ENCODE measurements around the gene PHETA1.

Gene PHETA1

DNA sequence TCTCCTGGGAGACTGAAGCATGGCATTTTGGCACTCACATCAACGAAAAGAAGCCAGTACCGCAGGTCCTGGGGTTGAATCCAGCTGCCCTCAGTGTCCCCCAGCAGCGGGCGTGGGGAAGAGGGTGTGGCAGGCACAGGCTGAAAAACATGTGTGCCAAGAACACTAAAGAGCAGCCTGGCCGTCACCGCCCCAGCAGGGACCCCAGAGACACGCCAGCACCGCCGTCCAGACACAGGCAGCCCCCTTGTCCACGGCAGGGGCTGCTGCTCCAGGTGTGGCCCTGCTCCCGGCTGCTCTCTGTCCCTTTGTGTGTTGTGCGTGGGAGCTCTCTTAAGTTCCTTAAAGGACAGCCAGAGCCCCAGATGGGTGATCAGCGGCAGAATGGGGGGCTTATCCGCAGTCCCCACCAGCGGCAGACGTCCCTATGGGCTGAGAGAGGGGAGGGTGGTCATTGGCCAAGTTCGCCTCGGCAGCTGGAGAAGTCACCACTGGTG is 556 bp downstream of the PHETA1 start:
- DNase-seq = no peak

DNA sequence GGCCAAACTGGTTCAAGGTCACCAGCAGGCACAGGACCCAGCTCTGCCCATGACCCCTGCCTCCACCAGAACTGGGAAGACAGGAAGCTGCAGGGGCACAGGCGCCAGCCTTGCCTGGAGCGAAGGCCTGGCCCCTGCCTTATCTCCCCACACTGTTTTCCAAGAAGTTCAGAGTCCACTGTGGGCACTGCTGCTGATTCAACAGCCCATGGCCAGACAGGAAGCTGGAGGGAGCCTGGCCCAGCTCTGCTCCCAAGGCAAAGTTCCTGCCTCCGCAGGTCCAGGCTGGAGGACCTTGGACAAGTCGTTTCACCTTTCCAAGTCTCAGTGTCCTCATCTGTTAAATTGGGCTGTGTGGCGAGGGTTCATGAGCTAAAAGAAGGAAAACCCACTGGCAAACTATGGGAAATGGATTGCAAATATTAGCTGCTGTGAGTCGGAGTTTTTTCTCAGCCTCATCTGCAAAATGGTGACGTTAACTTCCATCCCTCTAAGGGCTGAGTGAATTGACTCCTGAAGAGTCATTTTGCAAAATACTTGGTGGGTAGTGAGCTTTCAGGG is 1.2 kb downstream of the PHETA1 start:
- DNase-seq = no peak

DNA sequence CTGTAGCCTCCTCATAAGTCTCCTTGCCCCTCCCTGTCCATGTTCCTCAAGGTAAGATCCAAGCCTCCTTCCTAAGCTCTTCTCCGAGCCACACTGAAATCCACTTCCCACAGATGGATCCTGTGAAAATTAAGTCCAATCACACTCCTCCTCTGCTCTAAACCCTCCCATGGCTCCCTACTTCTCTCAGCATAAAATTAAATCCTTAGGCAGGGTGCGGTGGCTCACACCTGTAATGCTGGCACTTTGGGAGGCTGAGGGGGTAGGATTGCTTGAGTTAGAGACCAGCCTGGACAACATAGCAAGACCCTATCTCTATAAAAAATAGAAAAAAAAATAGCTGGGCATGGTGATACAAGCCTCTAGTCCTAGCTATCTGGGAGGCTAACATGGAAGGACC is 2.3 kb downstream of the PHETA1 start:
- DNase-seq = no peak

DNA sequence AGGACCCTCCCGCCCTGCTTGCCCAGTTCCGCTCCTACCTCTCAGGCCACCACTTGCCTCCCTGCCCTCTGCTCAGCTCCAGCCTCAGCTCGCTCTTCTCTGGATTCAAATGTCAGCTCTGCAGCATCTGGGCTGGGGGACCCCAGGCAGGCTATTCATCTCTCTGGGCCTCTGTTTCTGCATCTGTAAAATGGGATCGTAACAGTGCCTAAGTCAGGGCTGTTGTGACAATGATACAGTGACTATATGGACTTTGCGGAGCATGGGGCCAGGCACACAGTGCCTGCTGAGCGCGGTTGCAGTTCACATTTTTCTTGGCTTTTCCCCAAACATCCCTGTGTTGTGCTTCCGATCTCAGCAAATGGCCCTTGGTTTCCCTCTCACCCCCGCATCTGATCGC is 2.8 kb downstream of the PHETA1 start:
- DNase-seq = no peak

DNA sequence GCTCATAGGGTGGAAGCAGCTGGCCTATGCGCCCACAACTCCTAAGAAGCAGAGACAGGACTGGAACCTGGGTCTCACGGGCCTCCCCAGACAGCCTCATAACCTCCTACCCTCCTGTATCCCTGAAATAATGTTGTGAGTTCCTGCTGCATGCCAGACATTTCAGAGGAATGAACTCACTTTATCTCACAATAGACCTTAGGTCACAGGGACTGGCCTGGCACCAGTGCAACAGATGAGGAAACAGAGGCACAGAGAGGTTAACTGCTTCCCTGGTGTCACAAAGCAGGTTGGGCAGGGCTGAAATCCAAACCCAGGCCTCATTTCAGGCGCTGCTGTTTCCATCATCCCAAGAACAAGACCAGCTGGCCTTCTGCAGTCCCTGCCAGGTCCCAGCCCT is 5.3 kb downstream of the PHETA1 start:
- DNase-seq = no peak

DNA sequence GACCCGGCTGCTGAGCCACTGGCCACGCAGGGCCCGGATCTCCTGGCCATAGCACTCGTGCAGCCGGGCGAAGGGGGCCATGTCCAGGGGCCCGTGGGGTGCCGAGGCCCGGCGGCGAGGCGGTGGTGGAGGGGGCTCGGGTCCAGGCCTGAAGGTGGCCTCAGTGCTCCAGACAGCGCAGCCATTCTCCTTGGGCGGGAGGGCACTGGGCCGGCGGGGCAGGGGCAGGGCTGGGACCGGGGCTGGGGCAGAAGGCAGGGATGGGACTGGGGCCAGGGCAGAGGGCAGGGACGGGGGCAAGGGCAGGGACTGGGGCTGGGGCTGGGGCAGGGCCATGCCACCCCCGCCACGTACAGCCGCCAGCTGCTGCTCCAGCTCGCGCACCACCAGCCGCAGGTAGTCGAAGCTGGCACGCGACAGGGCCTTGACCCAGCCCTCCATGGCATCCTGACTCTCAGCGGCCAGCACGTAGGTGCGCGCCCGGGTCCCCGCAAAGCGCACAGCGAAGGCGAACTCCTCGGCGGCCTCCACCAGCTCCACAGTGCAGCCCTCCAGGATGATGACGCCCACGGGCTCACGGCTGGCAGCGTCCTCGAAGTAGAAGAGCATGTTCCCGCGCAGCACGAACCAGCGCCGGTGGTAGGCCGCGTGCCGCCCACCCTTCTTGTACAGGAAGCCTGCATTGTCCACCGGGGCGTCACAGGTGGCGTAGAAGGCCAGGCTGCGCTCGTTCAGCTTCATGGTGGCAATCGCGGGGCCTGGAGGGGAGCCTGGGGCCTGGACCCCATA is 6.0 kb downstream of the PHETA1 start:
- DNase-seq = no peak

DNA sequence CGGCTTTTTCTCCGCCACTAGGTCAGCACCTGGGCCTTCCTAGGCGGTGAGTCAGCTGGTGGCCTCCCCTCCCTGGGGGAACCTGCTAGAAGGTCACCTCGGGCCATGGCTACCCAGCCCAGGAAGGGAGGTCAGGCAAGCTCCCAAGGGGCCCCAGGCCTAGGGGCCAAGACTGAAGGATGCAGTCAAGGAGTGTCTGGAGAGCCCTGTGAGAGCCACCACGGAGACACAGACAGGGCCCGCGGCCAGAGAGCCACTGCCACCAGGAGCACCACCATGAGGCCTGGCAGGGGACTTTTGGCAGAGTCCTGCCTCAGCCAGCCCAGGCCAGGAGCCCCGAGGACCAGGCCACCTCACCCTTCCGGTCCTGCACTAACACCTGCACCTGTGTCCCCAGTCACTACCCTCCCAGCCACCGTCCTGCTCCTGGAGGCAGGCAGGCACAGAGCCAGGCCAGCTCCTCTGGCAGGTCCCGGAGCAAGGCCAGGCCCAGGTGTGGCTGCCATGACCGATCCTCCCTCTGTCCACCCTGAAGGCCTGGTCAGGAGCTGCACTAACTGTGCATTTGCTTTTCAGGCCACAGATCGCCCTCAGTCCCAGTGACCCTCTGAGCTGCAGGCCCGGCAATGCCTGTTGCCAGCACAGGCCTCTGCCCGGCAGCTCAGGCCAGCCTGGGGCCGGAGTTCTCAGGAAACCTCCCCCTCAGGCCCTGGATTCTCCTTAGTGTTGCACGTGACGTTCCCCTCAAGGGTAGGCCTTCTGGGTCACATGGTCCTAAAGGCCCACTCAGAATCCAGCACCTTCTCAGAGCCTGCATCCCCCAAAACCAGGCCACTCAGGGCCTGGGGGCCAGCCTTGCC is 6.9 kb downstream of the PHETA1 start:
- DNase-seq = no peak

DNA sequence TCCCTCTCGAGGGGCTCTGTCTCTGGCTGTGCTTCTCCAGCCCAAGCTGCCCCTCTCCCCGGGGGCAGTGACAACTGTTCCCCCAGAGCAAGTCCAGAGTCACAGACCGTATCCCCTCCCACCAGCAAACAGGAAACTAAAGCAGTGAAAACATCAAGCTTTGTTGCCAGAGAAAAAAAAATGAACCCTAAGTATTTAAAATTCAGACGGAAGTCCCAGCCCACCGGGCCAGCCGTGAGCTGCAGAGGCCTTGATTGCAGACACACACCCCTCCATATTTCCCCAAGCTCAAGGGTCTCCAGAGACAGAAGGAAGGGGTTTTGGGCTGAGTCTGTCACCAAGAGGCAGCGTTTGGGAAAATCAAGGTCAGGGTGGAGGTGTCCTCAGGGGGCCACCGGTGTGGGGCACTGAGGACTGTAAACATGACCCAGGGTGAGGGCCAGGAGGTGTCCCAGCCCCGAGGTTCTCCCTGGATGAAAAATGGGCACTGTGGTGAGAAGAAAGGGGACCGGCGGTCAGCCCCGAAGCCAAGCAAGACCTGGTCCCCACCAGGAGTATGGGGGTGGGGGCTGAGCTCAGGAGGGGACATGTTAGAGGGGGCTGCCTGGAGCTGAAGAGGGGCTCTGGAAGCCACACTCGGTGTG is 7.7 kb downstream of the PHETA1 start:
- DNase-seq = no peak

DNA sequence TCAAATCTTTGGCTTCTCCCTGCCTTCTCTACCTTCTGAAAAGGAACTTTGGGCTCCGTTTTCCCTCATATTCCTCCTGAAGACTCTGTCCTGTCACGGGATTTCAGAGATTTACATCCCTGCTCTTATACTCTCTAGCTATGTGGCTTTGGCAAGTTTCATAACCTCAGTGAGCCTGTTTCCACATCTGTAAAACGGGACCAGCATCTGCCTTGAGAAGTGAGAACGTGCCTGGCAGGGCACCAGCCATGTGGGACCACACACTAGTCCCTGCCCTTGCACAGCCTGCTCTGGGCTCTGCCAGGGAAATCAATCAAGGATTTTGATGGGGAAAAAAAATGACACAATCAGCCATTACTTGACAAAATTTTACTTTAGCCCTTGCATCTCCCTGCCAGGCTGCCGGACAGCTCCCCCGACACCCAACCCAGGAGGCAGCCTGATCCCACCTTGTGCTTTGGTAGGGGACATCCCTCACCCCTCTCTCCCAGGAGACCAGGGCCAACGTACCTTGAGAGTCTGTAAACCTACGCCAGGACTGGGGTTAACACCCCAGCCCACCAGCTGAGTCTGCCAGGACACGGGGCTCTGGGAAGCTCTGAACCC is 8.5 kb downstream of the PHETA1 start:
- no peak for DNase-seq

DNA sequence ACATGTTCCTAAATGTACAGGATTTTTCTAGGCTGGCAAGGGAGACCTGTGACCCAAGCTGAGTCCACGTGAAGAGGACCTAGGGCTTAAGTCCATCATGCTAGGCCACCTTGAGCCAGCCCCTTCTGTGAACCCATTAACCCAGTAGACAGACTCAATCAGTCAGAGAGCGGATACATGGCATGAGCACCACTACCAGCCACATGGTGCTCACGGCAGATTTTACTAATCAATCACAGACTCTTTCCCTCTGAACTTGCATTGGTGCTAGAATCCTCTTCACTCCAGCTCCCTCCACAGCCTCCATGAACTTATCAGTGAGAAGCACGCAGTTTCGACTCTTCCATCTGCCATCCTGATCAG is 9.0 kb downstream of the PHETA1 start:
- no peak for DNase-seq

DNA sequence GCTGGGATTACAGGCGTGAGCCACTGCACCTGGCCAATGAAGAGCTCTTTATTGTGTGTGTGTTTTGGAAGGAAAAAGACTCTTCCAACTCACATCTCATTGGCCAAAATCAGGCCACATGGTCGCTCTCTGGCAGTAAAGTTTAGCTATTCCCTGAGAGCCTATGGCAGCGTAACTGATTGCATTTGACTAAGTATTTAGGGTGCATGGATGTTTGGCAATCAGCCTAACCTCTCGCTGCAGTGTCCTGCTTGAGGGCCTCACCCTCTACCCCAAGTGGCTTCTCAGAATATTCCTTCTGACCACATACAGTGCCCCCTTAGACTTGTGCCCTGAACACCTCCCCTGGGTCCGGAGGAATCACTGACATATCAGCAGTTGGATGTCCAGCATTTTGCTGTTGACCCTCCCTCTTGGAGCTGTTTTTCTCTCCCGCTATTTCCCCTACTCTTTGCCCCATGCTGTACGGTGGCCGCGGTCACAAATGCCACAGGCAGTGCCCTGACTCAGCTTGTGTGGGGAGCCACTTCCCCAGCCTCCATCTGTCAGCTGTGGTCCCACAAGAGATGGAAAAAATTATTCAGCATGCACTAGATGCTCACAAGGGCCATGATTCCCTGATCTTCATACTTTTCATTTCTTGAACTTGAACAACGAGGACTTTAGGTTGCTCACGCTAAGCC is 9.5 kb downstream of the PHETA1 start:
- peak; percentile 58 for DNase-seq

DNA sequence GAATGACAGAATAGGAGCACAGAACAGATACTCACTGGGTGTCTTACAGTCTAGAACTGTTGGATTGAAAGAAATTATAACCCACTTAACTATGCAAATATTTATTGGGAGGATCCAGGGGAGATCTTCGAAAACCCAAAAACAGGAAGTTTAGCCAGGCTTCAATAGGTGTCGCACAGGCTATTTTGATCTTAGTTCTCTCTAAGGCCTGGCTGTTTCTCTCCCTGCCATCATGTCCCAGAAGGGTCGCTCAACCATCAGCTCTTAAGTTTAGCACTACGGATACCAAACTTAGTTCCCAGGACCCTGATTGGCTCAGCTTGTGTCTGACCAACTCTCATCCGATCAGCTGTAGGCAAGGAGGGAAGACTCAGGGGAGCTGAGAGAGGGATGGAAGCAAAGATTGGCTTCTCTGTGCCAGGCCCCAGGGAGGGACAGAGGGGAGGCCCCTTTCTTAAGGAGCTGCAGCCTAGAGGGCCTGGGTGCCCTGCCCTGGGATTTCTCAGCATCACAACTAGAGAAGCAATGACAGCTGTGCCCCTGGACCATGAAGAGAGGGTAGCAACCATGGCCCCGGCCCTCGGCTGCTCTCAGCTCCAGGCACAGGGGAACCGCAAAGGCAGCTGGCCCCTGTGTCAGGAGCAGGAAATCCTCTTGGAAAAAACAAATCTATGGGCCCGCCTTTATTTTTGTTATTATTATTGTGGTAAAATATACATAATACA is 13.5 kb downstream of the PHETA1 start:
- DNase-seq = no peak

DNA sequence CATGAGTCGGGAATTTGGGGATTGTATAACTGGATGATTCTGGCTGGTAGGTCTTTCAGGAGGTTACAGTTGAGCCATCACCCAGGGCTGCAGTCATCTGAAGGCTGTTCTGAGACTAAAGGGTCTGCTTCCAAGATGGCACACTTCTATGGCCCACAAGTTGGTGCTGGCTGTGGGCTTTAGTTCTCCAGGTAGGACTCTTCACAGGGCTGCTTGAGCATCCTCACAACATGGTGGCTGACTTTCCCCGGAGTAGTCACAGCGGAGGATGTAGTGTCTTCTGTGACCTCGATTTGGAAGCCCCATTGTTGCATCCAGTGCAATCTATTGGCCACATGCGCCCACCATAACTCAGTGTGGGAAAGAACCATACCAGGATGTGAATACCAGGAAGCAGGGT is 14.4 kb downstream of the PHETA1 start:
- DNase-seq = no peak

DNA sequence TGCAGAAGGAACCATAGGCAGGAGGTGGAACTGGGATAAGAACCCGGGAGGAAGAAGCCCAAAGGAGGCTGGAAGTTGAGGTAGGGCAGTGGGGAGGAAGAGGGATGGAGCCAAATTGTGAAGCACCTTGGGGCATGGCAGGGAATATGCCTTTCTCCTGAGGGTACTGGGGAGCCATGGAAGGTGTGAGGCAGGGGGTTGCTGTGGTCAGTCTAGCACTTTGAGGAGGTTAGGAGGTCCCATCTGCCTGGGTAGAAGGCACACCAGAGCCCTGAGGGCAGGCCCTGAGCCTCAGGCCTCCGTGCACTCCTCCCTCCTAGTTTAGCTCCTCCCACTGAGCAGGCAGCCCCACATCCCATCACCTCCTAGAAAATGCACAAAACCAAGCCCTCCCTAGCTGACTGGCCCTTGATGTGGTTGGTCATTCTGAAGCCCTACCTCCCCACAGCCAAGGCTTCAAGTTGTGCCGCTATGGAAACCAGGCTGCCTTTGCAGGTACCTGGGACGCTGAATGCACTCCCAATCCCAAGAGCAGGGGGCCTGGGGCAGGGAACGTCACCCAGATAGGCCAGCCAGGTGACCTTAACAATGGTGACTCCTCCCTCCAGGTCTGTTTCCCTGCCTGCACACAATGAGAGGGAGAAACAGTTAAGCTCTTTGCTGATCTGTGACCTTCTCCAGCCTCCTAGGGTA is 15.1 kb downstream of the PHETA1 start:
- DNase-seq = no peak

DNA sequence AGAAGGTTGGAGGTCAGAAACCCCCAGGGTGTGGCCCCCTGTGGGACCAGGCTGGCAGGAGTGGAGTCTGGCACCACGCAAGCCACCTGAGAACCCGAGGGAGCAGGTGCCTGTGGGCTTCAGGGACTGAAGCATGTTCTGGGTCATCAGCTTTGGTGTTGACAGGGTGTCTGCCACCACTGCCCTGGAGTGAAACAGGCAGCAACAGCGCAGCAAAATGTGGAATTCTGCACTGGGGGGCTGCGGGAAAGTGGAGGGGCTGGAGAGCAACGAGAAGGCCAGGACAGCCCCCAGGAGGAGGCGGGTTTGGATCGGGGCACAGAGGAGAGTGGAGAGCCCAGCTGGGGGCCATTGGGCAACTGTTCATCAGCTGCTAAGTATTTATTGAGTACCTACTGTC is 15.9 kb downstream of the PHETA1 start:
- DNase-seq = no peak

DNA sequence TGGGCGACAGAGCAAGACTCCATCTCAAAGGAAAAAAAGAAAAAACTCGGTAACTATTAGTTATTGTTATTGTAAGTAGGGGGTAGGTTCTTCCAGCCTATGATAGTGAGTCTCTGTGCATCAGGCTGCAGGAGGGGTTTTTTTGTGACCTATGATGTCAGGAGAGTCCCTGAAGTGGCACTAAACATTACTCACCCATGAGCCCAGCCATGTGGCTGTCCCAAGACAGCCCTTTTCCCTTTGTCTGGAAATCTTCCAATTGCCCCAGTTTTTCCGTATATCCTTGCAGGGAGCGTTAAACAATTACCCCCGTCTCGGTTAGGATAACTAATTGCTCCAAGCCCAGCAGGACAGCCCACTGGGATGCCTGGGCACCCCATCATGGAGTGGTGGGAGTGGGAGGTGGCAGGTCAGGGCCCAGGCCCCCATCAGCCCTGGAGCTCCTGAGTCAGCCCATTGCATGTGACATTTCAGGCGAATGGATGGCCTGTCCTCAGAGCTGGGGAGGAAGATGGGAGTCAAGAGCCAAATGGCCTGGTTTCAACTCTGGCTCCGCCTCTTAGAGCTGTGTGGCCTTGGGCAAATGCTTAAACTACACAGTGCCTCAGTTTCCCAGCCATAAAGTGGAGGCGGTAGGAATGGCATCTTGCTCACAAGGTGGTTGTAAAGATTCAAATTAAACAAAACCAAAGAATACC is 16.4 kb downstream of the PHETA1 start:
- no peak for DNase-seq

DNA sequence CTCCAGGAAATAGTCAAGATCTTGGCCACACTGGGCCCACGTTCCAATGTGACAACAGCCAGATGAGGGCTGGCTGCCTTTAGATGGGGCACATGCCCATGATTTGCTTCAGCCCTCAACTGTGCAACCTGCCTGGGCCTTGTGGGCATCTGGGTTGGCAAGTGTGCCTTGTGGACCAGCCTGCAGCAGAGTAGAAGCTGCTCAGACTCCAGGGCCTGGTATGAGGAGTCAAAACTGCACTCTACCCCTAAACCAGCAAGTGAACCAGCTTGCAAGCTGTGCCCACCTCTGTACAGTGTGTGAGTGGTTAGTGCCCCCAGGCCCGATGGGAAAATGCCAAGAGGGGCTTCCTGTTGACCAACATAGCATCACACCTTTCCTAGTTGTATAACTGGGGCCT is 17.9 kb downstream of the PHETA1 start:
- DNase-seq = no peak

DNA sequence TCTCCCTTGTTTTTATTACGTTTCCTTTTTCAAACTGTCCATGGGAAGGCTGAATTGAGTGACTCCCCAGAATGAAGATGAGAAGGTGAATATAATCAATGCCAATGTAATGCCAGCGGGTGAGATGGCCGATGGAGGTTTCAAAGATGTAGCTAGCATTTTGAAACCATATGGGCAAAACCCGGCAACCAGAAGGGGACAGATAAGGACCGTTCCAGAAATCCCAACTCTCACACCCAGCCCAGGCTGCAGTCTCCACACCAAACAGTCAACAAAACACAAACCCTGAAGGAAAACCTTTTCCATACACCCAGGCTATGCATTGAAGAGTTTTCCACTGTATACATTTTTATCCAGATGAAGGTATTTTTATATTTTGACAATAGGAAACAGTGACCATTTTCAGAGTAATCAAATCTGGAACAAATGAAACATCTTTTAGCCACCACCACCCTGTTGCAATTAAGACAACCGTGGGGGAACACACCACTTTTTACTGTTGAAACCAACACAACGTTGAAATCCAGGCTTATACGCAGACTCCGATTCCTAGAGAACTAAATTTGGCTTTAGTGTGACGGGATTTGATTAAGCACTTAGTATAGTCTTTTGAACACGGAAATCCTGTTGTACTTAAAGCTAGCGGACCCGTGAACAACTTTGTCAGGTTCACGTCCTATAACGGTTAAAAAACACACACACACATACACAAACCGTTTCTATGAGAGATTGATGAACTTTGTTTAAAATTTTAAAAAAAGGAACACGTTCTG is 19.0 kb downstream of the PHETA1 start:
- no peak for DNase-seq

DNA sequence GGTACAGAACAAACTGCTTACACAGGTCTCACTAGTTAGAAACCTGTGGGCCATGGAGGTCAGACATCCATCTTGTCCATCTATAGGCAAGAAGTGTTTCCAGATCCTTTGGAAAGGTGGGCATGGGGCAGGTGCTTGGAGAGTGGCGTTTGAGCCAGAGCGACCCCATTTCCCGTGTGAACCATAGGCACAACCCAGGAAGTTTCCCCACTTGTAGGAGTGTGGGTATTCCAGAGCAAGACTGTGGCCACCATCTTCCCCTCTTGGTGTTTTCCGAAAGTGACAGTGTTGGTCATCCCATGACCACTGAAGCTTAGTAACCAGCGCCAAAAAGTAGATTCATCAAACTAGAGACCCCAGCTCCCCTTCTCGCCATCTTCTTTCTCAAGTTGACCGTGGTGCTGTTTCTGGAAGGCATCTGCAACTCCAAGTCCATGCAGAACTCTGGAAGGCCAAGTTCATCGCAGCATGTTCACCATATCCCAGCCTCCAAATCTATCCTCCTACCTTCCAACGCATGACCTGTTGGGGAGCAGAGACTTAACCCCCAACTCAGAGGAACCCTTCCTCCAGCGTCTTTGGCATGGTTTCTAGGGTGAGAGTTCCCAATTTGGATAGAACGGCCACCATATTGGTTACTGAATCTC is 19.7 kb downstream of the PHETA1 start:
- no peak for DNase-seq
